ENCODE results near the gene C3orf85. TPM values are rescaled to one million over a fixed set of nuclear protein-coding genes. Genes with fewer than 3 reads are reported as not detected.

The C3orf85 gene
- total and polyA plus RNA-seq, 10 of the 15 experiments (the other 5 are each of a cell fraction or from before 2014, with no cell fraction given) = not detected

DNA sequence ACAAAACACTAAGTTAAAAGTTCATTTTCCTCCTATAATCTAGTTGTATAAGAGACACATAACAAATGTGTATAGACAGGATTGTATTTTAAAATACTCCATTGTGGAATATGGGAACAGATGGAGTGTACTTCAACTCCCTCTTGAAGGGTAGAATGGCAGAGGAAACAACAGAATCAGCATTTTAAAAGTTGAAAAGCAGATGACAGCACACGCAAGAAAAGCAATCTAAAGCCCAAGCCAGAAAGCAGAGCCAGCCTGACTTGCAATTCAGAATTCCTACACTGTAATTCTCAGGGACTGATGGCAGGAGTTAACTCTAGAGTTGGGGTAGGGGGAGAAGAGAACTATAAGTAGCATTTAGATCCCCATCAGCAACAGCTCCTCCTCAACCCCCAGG lies 41.4 kb upstream of the C3orf85 start:
- RAD21 ChIA-PET (ENCODE audit: unreplicated experiment) = no interaction called here
- no peak for FAIRE-seq

More for the DNA sequence above, 41.4 kb upstream of the C3orf85 start:
- no peaks in the 10 kb centered on the region for H3K4me1 ChIP-seq (ENCODE audit: control insufficient read depth, insufficient read depth, low read length)
- ChIA-PET SMC1A (ENCODE audit: uncharacterized antibody, unreplicated experiment) (interaction anchor here (0.7 to 0.9 kb wide), 2 partner anchors 18 to 71 kb away, joined by 3 to 4 read pairs; no protein-coding TSS in a partner anchor), POLR2A (no interaction called here), CTCF (interaction anchor here (1.0 to 1.2 kb wide), 2 partner anchors 13 to 71 kb away, joined by 3 to 4 read pairs; no protein-coding TSS in a partner anchor)
- H3K79me2 ChIP-seq (ENCODE audit: control insufficient read depth, insufficient read depth, low read length) = no peaks in the 10 kb centered on the region
- in situ Hi-C loops (cut with MboI) = loop anchor here (25.0 kb wide), 1 partner anchor 433 kb away; no protein-coding TSS in a partner anchor
- no peaks in the 10 kb centered on the region for H3K27me3 ChIP-seq (replicated peaks in 1 of 2; ENCODE audit: control insufficient read depth in 2 of 2, insufficient read depth in 2 of 2, low read length in 1 of 2)
- no peak for TF ChIP-seq HDAC2 (IDR thresholded peaks at IDR 0.05)
- TF ChIP-seq FOXM1 (IDR thresholded peaks at IDR 0.05; ENCODE audit: low read depth, low read length) = no peak
- no peak for TF ChIP-seq ZNF274 (IDR thresholded peaks at IDR 0.05; ENCODE audit: insufficient read depth, insufficient read length)
- TF ChIP-seq WRNIP1 (IDR thresholded peaks at IDR 0.05; ENCODE audit: borderline replicate concordance, low read depth, low read length) = no peak
- TF ChIP-seq, protein P1, sequence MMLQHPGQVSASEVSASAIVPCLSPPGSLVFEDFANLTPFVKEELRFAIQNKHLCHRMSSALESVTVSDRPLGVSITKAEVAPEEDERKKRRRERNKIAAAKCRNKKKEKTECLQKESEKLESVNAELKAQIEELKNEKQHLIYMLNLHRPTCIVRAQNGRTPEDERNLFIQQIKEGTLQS (IDR thresholded peaks at IDR 0.05; ENCODE audit: borderline replicate concordance, extremely low read depth, low read depth, low read length) = no peak
- TF ChIP-seq CBFB (IDR thresholded peaks at IDR 0.05; ENCODE audit: low read depth) = no peak
- TF ChIP-seq MEF2B (IDR thresholded peaks at IDR 0.05; ENCODE audit: partially characterized antibody, poor library complexity, severe bottlenecking) = no peak
- TF ChIP-seq STAT1 (conservative IDR thresholded peaks at IDR 0.05) = no peak
- TF ChIP-seq, protein P2, sequence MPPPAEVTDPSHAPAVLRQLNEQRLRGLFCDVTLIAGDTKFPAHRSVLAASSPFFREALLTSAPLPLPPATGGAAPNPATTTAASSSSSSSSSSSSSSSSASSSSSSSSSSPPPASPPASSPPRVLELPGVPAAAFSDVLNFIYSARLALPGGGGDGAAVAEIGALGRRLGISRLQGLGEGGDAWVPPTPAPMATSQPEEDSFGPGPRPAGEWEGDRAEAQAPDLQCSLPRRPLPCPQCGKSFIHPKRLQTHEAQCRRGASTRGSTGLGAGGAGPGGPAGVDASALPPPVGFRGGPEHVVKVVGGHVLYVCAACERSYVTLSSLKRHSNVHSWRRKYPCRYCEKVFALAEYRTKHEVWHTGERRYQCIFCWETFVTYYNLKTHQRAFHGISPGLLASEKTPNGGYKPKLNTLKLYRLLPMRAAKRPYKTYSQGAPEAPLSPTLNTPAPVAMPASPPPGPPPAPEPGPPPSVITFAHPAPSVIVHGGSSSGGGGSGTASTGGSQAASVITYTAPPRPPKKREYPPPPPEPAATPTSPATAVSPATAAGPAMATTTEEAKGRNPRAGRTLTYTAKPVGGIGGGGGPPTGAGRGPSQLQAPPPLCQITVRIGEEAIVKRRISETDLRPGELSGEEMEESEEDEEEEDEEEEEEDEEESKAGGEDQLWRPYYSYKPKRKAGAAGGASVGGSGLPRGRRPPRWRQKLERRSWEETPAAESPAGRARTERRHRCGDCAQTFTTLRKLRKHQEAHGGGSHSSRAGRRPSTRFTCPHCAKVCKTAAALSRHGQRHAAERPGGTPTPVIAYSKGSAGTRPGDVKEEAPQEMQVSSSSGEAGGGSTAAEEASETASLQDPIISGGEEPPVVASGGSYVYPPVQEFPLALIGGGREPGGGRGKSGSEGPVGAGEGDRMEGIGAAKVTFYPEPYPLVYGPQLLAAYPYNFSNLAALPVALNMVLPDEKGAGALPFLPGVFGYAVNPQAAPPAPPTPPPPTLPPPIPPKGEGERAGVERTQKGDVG (CRISPR knock-in tag; IDR thresholded peaks at IDR 0.05) = no peak
- TF ChIP-seq CHD4 (IDR thresholded peaks at IDR 0.05) = no peak
- TF ChIP-seq NFYA (IDR thresholded peaks at IDR 0.05; ENCODE audit: borderline replicate concordance, low read depth, low read length) = no peak
- no peak for TF ChIP-seq SP1 (IDR thresholded peaks at IDR 0.05; ENCODE audit: low read depth, low read length)
- ATAC-seq (no peak), DNase-seq (ENCODE audit: low read depth, low spot score) (no peak)
- H3K4me3 ChIP-seq = no peak overlapping the region
- no peak overlapping the region for H3K27ac ChIP-seq (ENCODE audit: control insufficient read depth, insufficient read depth)
- intact Hi-C loops (cut with micrococcal nuclease; ENCODE audit: unreplicated experiment) = no loop called here
- H3K4me2 ChIP-seq (ENCODE audit: control insufficient read depth, insufficient read depth) = no peak overlapping the region
- H3K9me3 ChIP-seq (replicated peaks; ENCODE audit: control insufficient read depth, insufficient read depth, low read length) = no peaks in the 10 kb centered on the region
- BruUV-seq (replicated peaks) = no TSS peak
- no peaks in the 10 kb centered on the region for H3K36me3 ChIP-seq (ENCODE audit: control insufficient read depth in 2 of 2, insufficient read depth in 2 of 2, low read length in 1 of 2)
- H4K20me1 ChIP-seq (ENCODE audit: control insufficient read depth, insufficient read depth) = no peaks in the 10 kb centered on the region
- no peak overlapping the region for H3K9ac ChIP-seq (ENCODE audit: control insufficient read depth, insufficient read depth, low read length)
- H2AFZ ChIP-seq (ENCODE audit: control insufficient read depth, low read depth, low read length) = no peak overlapping the region
- 72% methylated on average over 1 of the region's 1 CpG for WGBS (ENCODE audit: insufficient coverage, insufficient replicate concordance, low lambda C conversion rate, missing lambda C conversion rate)
